AG04450 (cell line): Measurements from ENCODE around the gene PDE4D. TPM values are rescaled to one million over a fixed set of nuclear protein-coding genes. Genes with fewer than 3 reads are reported as not detected.

Source experiments
- CTCF ChIA-PET: fragments of 300-600, 350-600 bp; formaldehyde crosslinking; extraction: SDS; loops from one replicate; lab custom pipeline; 2022; ENCODE audit warnings: antibody characterized with exemption, inconsistent platforms; lab: Charles Lee
- POLR2A ChIA-PET: fragments of 350-600 bp; formaldehyde crosslinking; extraction: SDS; loops from one replicate; lab custom pipeline; 2021; ENCODE audit warnings: antibody characterized with exemption, inconsistent platforms; lab: Yijun Ruan, JAX
- DNase-seq: peaks from one replicate; pipeline ENCODE4 v3.0.0-alpha.2; 2011; ENCODE audit warnings: low read depth, low spot score
- H3K27ac ChIP-seq: one replicate; pipeline ENCODE4 v1.5.1; 2012; ENCODE audit warnings: low read depth, low read length, control low read depth
- H3K27me3 ChIP-seq: one replicate; pipeline ENCODE4 v1.6.0; 2012; ENCODE audit warnings: low read length; ENCODE audit not compliant: control insufficient read depth, insufficient read depth
- H3K4me3 ChIP-seq: 2 replicates; pipeline ENCODE4 v1.5.1; 2011; ENCODE audit warnings: mild to moderate bottlenecking, low read depth, low read length, control low read depth
- H3K9me3 ChIP-seq: 2 replicates; pipeline ENCODE4 v1.5.1; 2012; ENCODE audit warnings: low read length; ENCODE audit not compliant: control insufficient read depth, insufficient read depth
- polyA plus RNA-seq: library from polyadenylated mRNA; depleted of rRNA; stranded (reverse); fragments of >200 nt; gene quantifications from 2 replicates; pipeline ENCODE4 v1.2.3, GENCODE V29; 2011
- TF ChIP-seq, protein P1 (sequence below): IDR thresholded peaks from 2 replicates; pipeline ENCODE4 v1.5.1; 2011; ENCODE audit warnings: low read depth, low read length, control low read depth, inconsistent platforms

PDE4D gene
- polyA plus RNA-seq, 1 experiment = 12.0 TPM

- Histone ChIP-seq H3K9me3 (no peaks in the 10 kb centered on the region), H3K4me3 (no peak overlapping the region), H3K27me3 (no peaks in the 10 kb centered on the region), H3K27ac (no peak overlapping the region)
- DNase-seq = no peak
- ChIA-PET CTCF (interaction anchor here (0.7 to 1.9 kb wide), 4 partner anchors 10 to 252 kb away, joined by 3 to 5 read pairs (median 4); no protein-coding TSS in a partner anchor), POLR2A (no interaction called here)
- TF ChIP-seq, protein P1, sequence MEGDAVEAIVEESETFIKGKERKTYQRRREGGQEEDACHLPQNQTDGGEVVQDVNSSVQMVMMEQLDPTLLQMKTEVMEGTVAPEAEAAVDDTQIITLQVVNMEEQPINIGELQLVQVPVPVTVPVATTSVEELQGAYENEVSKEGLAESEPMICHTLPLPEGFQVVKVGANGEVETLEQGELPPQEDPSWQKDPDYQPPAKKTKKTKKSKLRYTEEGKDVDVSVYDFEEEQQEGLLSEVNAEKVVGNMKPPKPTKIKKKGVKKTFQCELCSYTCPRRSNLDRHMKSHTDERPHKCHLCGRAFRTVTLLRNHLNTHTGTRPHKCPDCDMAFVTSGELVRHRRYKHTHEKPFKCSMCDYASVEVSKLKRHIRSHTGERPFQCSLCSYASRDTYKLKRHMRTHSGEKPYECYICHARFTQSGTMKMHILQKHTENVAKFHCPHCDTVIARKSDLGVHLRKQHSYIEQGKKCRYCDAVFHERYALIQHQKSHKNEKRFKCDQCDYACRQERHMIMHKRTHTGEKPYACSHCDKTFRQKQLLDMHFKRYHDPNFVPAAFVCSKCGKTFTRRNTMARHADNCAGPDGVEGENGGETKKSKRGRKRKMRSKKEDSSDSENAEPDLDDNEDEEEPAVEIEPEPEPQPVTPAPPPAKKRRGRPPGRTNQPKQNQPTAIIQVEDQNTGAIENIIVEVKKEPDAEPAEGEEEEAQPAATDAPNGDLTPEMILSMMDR = no peak
These were observed 755.0 kb downstream of the PDE4D start for GRCh38 chr5:59138509-59138908.

DNA sequence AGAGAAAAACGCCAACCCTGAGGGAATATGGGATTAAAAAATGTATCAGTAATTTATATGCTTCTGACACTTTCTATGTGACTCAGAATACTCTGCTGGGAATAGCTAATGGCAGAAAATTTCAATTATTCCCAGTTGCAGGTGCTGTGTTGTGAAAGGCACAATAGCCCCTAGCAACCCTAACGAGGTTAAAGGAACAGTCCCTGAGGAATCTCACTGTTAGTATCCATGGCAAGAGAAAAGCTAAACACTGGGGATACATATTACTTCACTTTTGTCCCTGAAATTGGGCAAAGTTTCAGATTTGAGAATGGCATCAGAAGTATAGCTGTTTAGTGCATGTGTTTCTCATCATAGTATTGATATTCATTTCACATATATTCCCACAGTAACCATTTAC is 755.7 kb downstream of the PDE4D start:
- H3K9me3 ChIP-seq = no peaks in the 10 kb centered on the region
- no peak overlapping the region for H3K4me3 ChIP-seq
- no peaks in the 10 kb centered on the region for H3K27me3 ChIP-seq
- CTCF ChIA-PET = interaction anchor here (0.6 to 1.2 kb wide), 4 partner anchors 9 to 1070 kb away, joined by 3 to 6 read pairs (median 4); no protein-coding TSS in a partner anchor
- no peak for DNase-seq
- TF ChIP-seq, protein P1 = no peak
- H3K27ac ChIP-seq = no peak overlapping the region
- POLR2A ChIA-PET = no interaction called here

DNA sequence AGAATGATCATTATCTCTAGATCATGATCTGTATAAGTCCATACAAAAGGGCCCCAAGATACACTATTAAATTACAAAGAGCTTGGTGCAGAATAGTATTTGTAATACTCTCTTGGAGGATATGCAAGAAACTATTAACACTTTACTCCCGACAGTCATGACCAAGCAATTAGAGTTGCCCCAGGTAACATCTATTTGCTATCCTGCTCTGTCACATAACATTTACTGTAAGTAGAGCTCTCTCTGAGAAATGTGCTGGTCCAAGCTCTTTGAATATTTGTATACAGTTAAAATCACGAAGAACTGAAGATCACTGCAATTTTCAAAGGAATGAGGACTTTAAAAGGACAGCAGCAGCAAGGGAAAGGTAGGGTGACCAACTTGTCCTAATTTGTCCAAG is 757.0 kb downstream of the PDE4D start:
- POLR2A ChIA-PET = no interaction called here
- Histone ChIP-seq H3K9me3 (no peaks in the 10 kb centered on the region), H3K4me3 (no peak overlapping the region), H3K27me3 (no peaks in the 10 kb centered on the region), H3K27ac (no peak overlapping the region)
- CTCF ChIA-PET = interaction anchor here (0.8 to 1.5 kb wide), 2 partner anchors 37 to 102 kb away, joined by 4 read pairs; no protein-coding TSS in a partner anchor
- no peak for DNase-seq
- TF ChIP-seq, protein P1 = no peak

DNA sequence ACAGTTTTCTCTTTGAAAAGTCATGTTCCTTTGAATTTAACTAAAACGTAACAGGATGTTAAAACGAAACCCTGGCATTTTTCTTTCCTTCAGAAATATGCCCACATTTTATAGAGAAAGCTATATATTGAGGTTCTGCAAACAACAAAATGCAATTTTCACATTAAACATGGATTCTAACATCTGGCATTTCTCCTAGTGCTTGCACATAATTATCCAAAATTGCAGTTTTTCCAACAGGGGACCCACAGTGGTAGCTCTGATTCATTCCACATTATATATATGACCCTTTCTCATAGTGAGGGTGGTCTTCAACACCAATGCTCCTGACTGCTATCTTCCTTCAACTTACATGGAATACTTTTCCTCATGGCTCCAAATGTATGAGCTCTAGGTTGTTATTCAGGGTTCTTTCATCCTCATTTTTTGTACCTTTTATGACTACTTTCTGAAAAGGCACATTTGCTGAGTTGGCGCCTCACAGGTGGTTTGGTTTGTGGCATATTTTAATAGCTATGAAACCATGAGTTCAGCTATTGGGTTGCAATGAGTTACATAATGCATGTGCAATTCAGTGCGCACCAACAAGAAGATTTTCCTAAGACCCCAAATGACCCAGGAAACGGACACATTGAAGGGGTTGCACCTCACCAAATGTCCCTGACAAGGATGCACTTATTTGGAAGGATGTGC is 758.9 kb downstream of the PDE4D start:
- H3K9me3 ChIP-seq = no peaks in the 10 kb centered on the region
- ChIA-PET CTCF (interaction anchor here (1.4 to 4.4 kb wide), 3 partner anchors 10 to 248 kb away, joined by 5 to 23 read pairs (median 9); no protein-coding TSS in a partner anchor), POLR2A (interaction anchor here (1.0 kb wide), 1 partner anchor 55 kb away, joined by 3 read pairs; no protein-coding TSS in a partner anchor)
- no peak overlapping the region for H3K27ac ChIP-seq
- DNase-seq = no peak
- H3K27me3 ChIP-seq = no peaks in the 10 kb centered on the region
- TF ChIP-seq, protein P1 = no peak
- no peak overlapping the region for H3K4me3 ChIP-seq

DNA sequence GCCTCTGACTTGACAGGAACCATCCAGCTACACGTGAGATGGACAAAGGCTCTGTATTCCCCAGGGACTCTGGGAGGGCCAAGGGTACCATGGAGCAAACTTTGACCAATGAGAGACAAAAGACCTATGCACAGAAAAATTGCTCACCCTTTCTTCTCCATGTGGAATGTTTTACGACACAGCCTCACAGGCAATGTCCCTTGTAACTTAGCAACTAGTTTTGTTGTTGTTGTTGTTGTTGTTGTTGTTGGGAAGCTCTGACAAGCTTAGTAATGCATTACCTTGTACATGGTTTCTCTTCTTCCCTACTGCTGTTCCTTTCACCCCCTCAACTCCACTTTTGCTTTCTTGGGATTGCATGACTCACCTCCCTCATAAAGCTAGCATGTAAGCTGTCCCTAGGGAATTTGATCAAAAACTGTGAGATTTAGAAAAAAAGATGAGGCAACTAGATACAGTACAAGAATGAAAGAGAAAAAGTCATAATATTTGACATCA is 759.7 kb downstream of the PDE4D start:
- ChIA-PET POLR2A (interaction anchor here (1.0 kb wide), 1 partner anchor 54 kb away, joined by 3 read pairs; no protein-coding TSS in a partner anchor), CTCF (interaction anchor here (1.2 to 4.4 kb wide), 4 partner anchors 10 to 247 kb away, joined by 3 to 23 read pairs (median 7); no protein-coding TSS in a partner anchor)
- TF ChIP-seq, protein P1 = no peak
- H3K9me3 ChIP-seq = no peaks in the 10 kb centered on the region
- H3K27ac ChIP-seq = no peak overlapping the region
- H3K4me3 ChIP-seq = no peak overlapping the region
- H3K27me3 ChIP-seq = no peaks in the 10 kb centered on the region
- DNase-seq = peak; percentile 45
